GM19023 (cell line): ENCODE measurements around the gene CYFIP1.
"Not testable (repeated sequence)": the region's sequence is repeated elsewhere in the genome, so short reads cannot be mapped to it uniquely, and the experiment has no call there.

Source experiments
- ATAC-seq: cut with Tn5 transposase; IDR thresholded peaks from one replicate; pipeline ENCODE4 v1.9.1; 2021; ENCODE audit warnings: mild to moderate bottlenecking, moderate library complexity; ENCODE audit not compliant: unreplicated experiment

Gene CYFIP1

GRCh38 chr15:22980189-22981050 lies at the start of gene CYFIP1:
Gene CYFIP1 (minus strand): TSS chr15:22980368. CDS start chr15:22947285, 33,083 bp downstream.
- ATAC-seq: peak; percentile 65

DNA sequence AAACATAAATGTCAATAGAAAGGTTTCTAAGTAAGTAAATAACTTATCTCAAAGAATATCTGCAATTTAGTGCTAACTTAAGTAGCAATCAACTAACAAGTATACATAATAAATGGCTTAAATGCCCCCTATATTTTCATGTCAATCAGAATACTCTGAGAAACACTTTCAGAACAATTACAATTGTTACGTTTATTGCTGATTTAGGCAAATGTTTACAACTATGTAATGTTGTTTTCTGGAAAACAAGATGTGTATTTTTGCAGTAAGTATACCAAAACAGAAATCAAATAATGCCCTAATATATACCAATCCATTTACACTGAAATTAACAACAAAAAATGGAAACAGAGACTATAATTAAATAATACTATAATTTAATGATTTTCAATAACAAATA lies 46.0 kb upstream of the CYFIP1 start:
- ATAC-seq: no peak

DNA sequence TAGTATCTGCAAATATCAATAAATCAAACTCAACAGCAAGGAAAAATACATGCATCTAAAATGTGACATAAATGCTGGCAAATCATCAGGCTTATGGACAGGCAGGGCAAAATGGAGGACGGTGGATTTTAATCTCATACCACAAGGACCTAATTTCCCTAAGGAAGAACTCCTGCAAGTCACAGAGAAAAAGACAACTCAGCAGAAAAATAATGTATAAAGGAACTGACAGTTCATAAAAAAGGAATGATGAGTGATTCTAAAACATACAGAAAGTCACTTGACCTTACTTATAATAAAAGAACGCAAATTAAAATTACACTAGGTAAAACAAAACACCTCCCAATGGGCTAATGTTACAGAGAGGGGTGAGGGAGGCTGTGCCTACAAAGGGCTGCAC lies 42.0 kb upstream of the CYFIP1 start:
- ATAC-seq: no peak

GRCh38 chr15:23014394-23015000 lies 34.3 kb upstream of the CYFIP1 start:
- ATAC-seq: no peak

DNA sequence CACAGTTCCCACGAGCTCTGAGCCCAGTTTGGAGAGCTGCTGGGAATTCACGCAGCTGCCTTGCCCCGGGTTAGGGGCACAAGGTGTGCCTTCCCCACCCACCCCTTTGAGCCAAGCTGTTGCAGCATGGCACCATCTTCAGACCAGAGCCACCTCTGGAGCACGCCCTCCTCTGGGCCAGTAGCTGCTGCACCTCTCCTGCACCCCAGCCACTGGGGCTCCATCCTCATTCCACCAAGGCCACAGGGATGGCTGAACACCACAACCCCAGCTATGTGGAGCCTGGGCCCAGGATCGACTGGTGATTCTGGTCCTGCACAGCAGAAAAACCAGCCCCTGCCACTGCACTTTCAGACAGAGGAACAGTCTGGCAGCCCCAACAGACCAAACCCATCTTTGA lies 33.5 kb upstream of the CYFIP1 start:
- ATAC-seq: no peak

DNA sequence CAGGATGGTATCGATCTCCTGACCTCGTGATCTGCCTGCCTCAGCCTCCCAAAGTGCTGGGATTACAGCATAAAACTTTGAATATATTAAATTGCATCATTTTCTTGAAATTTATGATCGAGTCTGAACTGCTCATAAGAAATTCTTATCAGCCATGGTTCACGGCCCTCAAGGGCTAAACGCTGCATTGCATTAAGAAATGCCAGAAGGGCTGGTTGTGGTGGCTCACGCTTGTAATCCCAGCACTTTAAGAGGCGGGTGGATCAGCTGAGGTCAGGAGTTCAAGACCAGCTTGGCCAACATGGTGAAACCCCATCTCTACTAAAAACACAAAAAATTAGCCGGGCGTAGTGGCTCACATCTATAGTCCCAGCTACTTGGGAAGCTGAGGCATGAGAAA lies 32.4 kb upstream of the CYFIP1 start:
- not testable (repeated sequence) for ATAC-seq

DNA sequence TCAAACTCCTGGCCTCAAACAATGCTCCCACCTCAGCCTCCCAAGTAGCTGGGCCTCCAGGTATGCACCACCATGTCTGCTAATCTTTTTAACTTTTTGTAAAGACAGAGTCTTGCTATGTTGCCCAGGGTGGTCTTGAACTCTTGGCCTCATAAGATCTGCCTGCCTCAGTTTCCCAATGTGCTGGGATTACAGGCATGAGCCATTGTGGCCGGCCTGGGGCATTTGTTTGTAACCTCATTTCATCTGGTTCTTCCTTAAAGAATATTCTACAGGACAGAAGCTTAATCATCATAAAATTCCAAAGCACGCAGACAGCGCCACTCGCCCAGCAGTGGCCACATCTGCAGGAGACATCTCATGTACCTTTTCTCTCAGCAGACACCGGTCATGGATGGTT lies 23.6 kb upstream of the CYFIP1 start:
- no peak for ATAC-seq

- ATAC-seq: no peak
These were observed 22.8 kb upstream of the CYFIP1 start for GRCh38 chr15:23002920-23003319.

- no peak for ATAC-seq
These were observed 15.6 kb upstream of the CYFIP1 start for GRCh38 chr15:22995795-22996194.

DNA sequence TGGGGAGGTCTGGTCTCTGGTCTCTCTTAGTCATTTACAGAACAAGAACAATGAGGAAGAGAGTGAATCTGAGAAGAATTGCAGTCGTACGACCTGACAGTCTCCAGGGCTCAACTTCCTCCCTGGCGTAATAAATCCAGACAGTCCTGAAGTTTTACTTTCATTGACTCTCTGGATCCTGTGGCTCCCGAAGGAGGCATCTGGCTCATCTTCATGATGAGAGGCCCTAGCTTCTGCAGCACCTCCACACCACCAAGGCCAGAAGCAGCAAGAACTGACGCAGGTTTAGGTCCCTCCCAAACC lies 11.8 kb upstream of the CYFIP1 start:
- ATAC-seq: no peak

GRCh38 chr15:22989576-22990477 lies 9.7 kb upstream of the CYFIP1 start:
- ATAC-seq: no peak

DNA sequence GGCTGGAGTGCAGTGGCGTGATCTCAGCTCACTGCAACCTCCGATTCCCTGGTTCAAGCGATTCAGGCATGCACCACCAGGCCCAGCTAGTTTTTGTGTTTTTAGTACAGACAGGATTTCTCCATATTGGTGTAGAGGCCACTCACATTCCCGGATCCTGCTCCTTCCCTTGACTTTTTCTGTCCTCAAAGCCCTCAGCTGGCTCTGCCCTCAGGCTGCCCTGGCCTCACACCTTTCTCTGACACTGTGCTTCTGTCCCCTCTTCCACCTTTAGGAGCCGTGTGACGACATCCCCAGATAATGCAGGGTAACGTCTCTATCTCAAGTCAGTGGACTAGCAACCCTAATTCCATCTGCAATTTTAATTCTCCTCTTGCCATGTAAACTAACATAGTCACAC lies 8.6 kb upstream of the CYFIP1 start:
- no peak for ATAC-seq

GRCh38 chr15:22981931-22982330 lies 1.8 kb upstream of the CYFIP1 start:
- ATAC-seq: not testable (repeated sequence)

- ATAC-seq: no peak
These were observed 1.1 kb upstream of the CYFIP1 start for GRCh38 chr15:22981051-22981840.

GRCh38 chr15:22979238-22980188 lies 655 bp downstream of the CYFIP1 start:
- ATAC-seq: peak; percentile 47

GRCh38 chr15:22978691-22979237 lies 1.4 kb downstream of the CYFIP1 start:
- peak; percentile 26 for ATAC-seq

GRCh38 chr15:22974745-22975144 lies 5.4 kb downstream of the CYFIP1 start:
- no peak for ATAC-seq

DNA sequence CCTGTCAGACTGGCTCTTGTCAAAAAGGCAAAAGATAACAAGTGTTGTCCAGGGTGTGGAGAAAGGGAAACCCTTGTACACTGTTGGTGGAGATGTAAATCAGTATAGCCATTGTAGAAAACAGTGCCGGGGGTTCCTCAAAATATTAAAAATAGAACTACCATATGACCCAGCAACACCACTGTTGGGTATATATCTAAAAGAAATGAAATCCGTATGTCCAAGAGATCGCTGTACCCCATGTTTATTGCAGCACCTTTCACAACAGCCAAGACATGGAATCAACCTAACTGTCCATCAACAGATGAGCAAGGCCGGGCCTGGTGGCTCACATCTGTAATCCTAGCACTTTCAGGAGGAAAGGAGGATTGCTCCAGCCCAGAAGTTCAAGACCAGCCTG lies 6.2 kb downstream of the CYFIP1 start:
- ATAC-seq: no peak

DNA sequence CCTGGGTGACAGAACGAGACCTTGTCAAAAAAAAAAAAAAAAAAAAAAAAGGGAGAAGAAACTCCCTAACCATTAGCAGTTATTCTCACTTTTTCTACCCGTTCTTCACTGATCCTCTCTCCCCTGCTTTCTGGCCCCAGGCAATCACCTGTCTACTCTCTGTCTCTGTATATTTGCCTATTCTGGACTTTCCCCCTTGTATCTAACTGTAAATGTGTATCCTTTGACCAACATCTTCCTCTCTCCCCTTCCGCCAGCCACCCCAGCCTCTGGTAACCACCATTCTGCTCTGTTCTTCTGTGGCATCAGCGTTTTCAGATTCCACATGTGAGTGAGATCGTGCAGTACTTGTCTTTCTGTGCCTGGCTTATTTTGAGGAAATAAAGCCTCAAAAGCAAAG lies 6.9 kb downstream of the CYFIP1 start:
- ATAC-seq: no peak
